ENCODE results near the gene AEBP2. TPM values are rescaled to one million over a fixed set of nuclear protein-coding genes. Genes with fewer than 3 reads are reported as not detected.

The AEBP2 gene
- total and polyA plus RNA-seq, 2 of the 13 experiments (the other 11 are each of a cell fraction or from before 2014, with no cell fraction given) = 9.2 to 17.9 TPM

GRCh38 chr12:19545301-19545700 lies 106.0 kb downstream of the AEBP2 start (continued):
- TF ChIP-seq ZNF276 (CRISPR knock-in tag; IDR thresholded peaks at IDR 0.05; ENCODE audit: low read depth) (no peak), U2AF1 (optimal IDR thresholded peaks at IDR 0.05; ENCODE audit: low read depth, low read length) (no peak), EP300 (IDR thresholded peaks at IDR 0.05; ENCODE audit: low read depth in 2 of 2, low read length in 2 of 2) (no peak), EP300 (CRISPR knock-in tag; IDR thresholded peaks at IDR 0.05; ENCODE audit: borderline replicate concordance) (no peak), SPEN (CRISPR knock-in tag; IDR thresholded peaks at IDR 0.05; ENCODE audit: low read depth) (no peak), KLF15 (CRISPR knock-in tag; IDR thresholded peaks at IDR 0.05; ENCODE audit: borderline replicate concordance) (no peak), CEBPB (IDR thresholded peaks at IDR 0.05; ENCODE audit: borderline replicate concordance, low read depth, low read length) (no peak)

- POLR2A ChIA-PET = no interaction called here
- H3K4me2 ChIP-seq (ENCODE audit: low read depth, low read length) = no peak overlapping the region
- no peaks in the 10 kb centered on the region for H3K9me3 ChIP-seq (ENCODE audit: low read length)
- H3K4me3 ChIP-seq (replicated peaks in 1 of 3; ENCODE audit: insufficient read depth in 1 of 3, low read depth in 2 of 3, low read length in 3 of 3) = no peak overlapping the region
- H3K4me1 ChIP-seq (ENCODE audit: insufficient read depth, low read length) = no peaks in the 10 kb centered on the region
- 71% methylated on average over 4 of the region's 4 CpGs for WGBS (ENCODE audit: low lambda C conversion rate)
- H3K27me3 ChIP-seq (ENCODE audit: control insufficient read depth in 1 of 2, insufficient read depth in 2 of 2, low read length in 2 of 2) = no peaks in the 10 kb centered on the region
- CTCF ChIA-PET (ENCODE audit: low intra/inter-chr PET ratio, low total read pairs) = no interaction called here
- DNase-seq (ENCODE audit: low spot score) = no peak
- no peaks in the 10 kb centered on the region for H4K20me1 ChIP-seq (ENCODE audit: insufficient read depth, low read length)
- in situ Hi-C loops (cut with HindIII; ENCODE audit: extremely low pct_ligation_motif_present, low pct_unique_long_range_greater_than_20kb) (no loop called here), intact Hi-C loops (cut with micrococcal nuclease; ENCODE audit: unreplicated experiment) (no loop called here)
- no peak overlapping the region for H3K27ac ChIP-seq (ENCODE audit: extremely low read length, insufficient read depth, low read length)
- BruUV-seq (replicated peaks) = no TSS peak
- no peak overlapping the region for H2AFZ ChIP-seq (ENCODE audit: low read length)
- FAIRE-seq = no peak
- ATAC-seq = no peak
- H3K79me2 ChIP-seq (ENCODE audit: insufficient read depth, low read length) = no peaks in the 10 kb centered on the region
- H3K9ac ChIP-seq (ENCODE audit: insufficient read depth, low read depth, low read length) = no peak overlapping the region
- no peak for TF ChIP-seq ZNF841 (CRISPR knock-in tag; IDR thresholded peaks at IDR 0.05; ENCODE audit: borderline replicate concordance)
- no peak for TF ChIP-seq TRAFD1 (CRISPR knock-in tag; IDR thresholded peaks at IDR 0.05; ENCODE audit: borderline replicate concordance)
- TF ChIP-seq ZNF513 (CRISPR knock-in tag; conservative IDR thresholded peaks at IDR 0.05) = no peak
- TF ChIP-seq TMF1 (CRISPR knock-in tag; IDR thresholded peaks at IDR 0.05; ENCODE audit: low read depth) = no peak
- no peak for TF ChIP-seq MIXL1 (CRISPR knock-in tag; IDR thresholded peaks at IDR 0.05)
- TF ChIP-seq ZNF724P (CRISPR knock-in tag; IDR thresholded peaks at IDR 0.05; ENCODE audit: borderline replicate concordance) = no peak
- TF ChIP-seq ZNF501 (CRISPR knock-in tag; IDR thresholded peaks at IDR 0.05) = no peak
- no peak for TF ChIP-seq JDP2 (CRISPR knock-in tag; IDR thresholded peaks at IDR 0.05; ENCODE audit: borderline replicate concordance)
- no peaks in the 10 kb centered on the region for H3K36me3 ChIP-seq (replicated peaks in 1 of 2; ENCODE audit: control insufficient read depth in 1 of 2, insufficient read depth in 2 of 2, low read length in 2 of 2)
Observed at GRCh38 chr12:19546027-19546426, 106.7 kb downstream of the AEBP2 start.
